ENCODE measurements around the gene MCMBP. TPM values are rescaled to one million over a fixed set of nuclear protein-coding genes. Genes with fewer than 3 reads are reported as not detected.
"Not testable (repeated sequence)": the region's sequence is repeated elsewhere in the genome, so short reads cannot be mapped to it uniquely, and the experiment has no call there.

MCMBP gene
- total and polyA plus RNA-seq, 4 donors: 25.8 to 53.0 (median 50.2) TPM

GRCh38 chr10:119892188-119893065 lies 19.8 kb upstream of the MCMBP start, which contains the start of gene SEC23IP:
TSS of gene SEC23IP (plus strand) at chr10:119892730. CDS start at chr10:119892783, 53 bp downstream.
- Histone ChIP-seq H3K36me3 (ENCODE audit: control insufficient read depth in 4 of 4, insufficient read depth in 4 of 4, low read length in 4 of 4) (peaks cover 0 to 4% (median 2%) of the 10 kb centered on the region in 4 donors), H3K4me3 (peak within 1 kb of the TSS; percentile 88), H3K9me3 (ENCODE audit: control insufficient read depth in 4 of 4, insufficient read depth in 3 of 4, low read length in 3 of 4) (no peaks in the 10 kb centered on the region), H3K27ac (ENCODE audit: low read depth in 1 of 2, low read length in 1 of 2) (peak within 1 kb of the TSS; percentile 75 to 89), H3K27me3 (ENCODE audit: control insufficient read depth in 3 of 3, insufficient read depth in 3 of 3, low read length in 2 of 3) (no peaks in the 10 kb centered on the region), H3K9ac (ENCODE audit: insufficient read depth in 1 of 2, low read length in 2 of 2) (peak within 1 kb of the TSS; percentile 76 to 90), H3K4me1 (ENCODE audit: control insufficient read depth in 5 of 5, insufficient read depth in 5 of 5, low read length in 5 of 5) (peaks cover 12 to 32% (median 28%) of the 10 kb centered on the region in 5 donors)
- peak; percentile 95 for ATAC-seq (ENCODE audit: insufficient read depth, low FRiP score)
- DNase-seq: peak; percentile 96 to 98 (median 97)
- WGBS, 2 donors: 0 to 1% methylated on average over 61 of the region's 61 CpGs
- no peak for TF ChIP-seq CTCF (IDR thresholded peaks at IDR 0.05; ENCODE audit: control extremely low read depth, extremely low read depth)

GRCh38 chr10:119891849-119892187 lies 19.2 kb upstream of the MCMBP start:
- not testable (repeated sequence) for DNase-seq; H3K4me3 ChIP-seq; H3K27me3 ChIP-seq (ENCODE audit: control insufficient read depth in 3 of 3, insufficient read depth in 3 of 3, low read length in 2 of 3); H3K36me3 ChIP-seq (ENCODE audit: control insufficient read depth in 4 of 4, insufficient read depth in 4 of 4, low read length in 4 of 4); ATAC-seq (ENCODE audit: insufficient read depth, low FRiP score); H3K9me3 ChIP-seq (ENCODE audit: control insufficient read depth in 4 of 4, insufficient read depth in 3 of 4, low read length in 3 of 4)
- H3K9ac ChIP-seq (ENCODE audit: insufficient read depth in 1 of 2, low read length in 2 of 2): peak overlapping the region in 1 of 2 donors; percentile 50
- peak overlapping the region in 1 of 2 donors; percentile 75 for H3K27ac ChIP-seq (ENCODE audit: low read depth in 1 of 2, low read length in 1 of 2)
- peaks cover 12 to 28% (median 24%) of the 10 kb centered on the region in 5 donors for H3K4me1 ChIP-seq (ENCODE audit: control insufficient read depth in 5 of 5, insufficient read depth in 5 of 5, low read length in 5 of 5)
- 53 to 54% methylated on average over 14 of the region's 14 CpGs for WGBS, 2 donors

GRCh38 chr10:119890307-119890706 lies 17.7 kb upstream of the MCMBP start:
- DNase-seq; ATAC-seq (ENCODE audit: insufficient read depth, low FRiP score); H3K27me3 ChIP-seq (ENCODE audit: control insufficient read depth in 3 of 3, insufficient read depth in 3 of 3, low read length in 2 of 3); H3K9me3 ChIP-seq (ENCODE audit: control insufficient read depth in 4 of 4, insufficient read depth in 3 of 4, low read length in 3 of 4); H3K4me3 ChIP-seq; H3K27ac ChIP-seq (ENCODE audit: low read depth in 1 of 2, low read length in 1 of 2); H3K9ac ChIP-seq (ENCODE audit: insufficient read depth in 1 of 2, low read length in 2 of 2); H3K36me3 ChIP-seq (ENCODE audit: control insufficient read depth in 4 of 4, insufficient read depth in 4 of 4, low read length in 4 of 4): not testable (repeated sequence)
- 73 to 85% methylated on average over 4 of the region's 4 CpGs for WGBS, 2 donors
- H3K4me1 ChIP-seq (ENCODE audit: control insufficient read depth in 5 of 5, insufficient read depth in 5 of 5, low read length in 5 of 5): peaks cover 6 to 15% (median 9%) of the 10 kb centered on the region in 5 donors

DNA sequence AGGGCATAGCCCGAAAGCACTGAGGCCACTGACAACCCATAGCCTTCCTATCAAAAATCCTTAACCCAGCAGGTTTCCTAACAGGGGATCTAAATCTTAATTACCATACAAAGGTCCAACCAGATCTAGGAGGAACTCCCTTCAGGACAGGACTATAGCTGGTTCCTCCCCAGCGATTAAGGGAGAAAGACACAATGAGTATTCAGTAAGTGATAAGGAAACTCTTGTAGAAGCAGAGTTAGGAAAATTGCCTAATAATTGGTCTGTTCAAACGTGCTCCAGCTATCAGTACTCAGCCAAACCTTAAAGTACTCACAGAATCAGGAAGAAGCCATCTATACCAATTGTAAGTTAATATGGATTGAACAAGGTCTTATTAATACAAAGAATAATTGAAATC lies 16.6 kb upstream of the MCMBP start:
- ATAC-seq (ENCODE audit: insufficient read depth, low FRiP score); H3K9ac ChIP-seq (ENCODE audit: insufficient read depth in 1 of 2, low read length in 2 of 2); H3K4me3 ChIP-seq; H3K27me3 ChIP-seq (ENCODE audit: control insufficient read depth in 3 of 3, insufficient read depth in 3 of 3, low read length in 2 of 3); H3K9me3 ChIP-seq (ENCODE audit: control insufficient read depth in 4 of 4, insufficient read depth in 3 of 4, low read length in 3 of 4); H3K27ac ChIP-seq (ENCODE audit: low read depth in 1 of 2, low read length in 1 of 2); DNase-seq; H3K36me3 ChIP-seq (ENCODE audit: control insufficient read depth in 4 of 4, insufficient read depth in 4 of 4, low read length in 4 of 4): not testable (repeated sequence)
- H3K4me1 ChIP-seq (ENCODE audit: control insufficient read depth in 5 of 5, insufficient read depth in 5 of 5, low read length in 5 of 5): peaks cover 3 to 10% (median 7%) of the 10 kb centered on the region in 5 donors
- WGBS, 2 donors: 37 to 51% methylated on average over 3 of the region's 3 CpGs

- H3K27me3 ChIP-seq (ENCODE audit: control insufficient read depth in 3 of 3, insufficient read depth in 3 of 3, low read length in 2 of 3); H3K4me3 ChIP-seq; H3K27ac ChIP-seq (ENCODE audit: low read depth in 1 of 2, low read length in 1 of 2); H3K36me3 ChIP-seq (ENCODE audit: control insufficient read depth in 4 of 4, insufficient read depth in 4 of 4, low read length in 4 of 4); H3K9ac ChIP-seq (ENCODE audit: insufficient read depth in 1 of 2, low read length in 2 of 2); H3K9me3 ChIP-seq (ENCODE audit: control insufficient read depth in 4 of 4, insufficient read depth in 3 of 4, low read length in 3 of 4); ATAC-seq (ENCODE audit: insufficient read depth, low FRiP score); H3K4me1 ChIP-seq (ENCODE audit: control insufficient read depth in 5 of 5, insufficient read depth in 5 of 5, low read length in 5 of 5); DNase-seq: not testable (repeated sequence)
- 41 to 53% methylated on average over 3 of the region's 3 CpGs for WGBS, 2 donors
Observed at GRCh38 chr10:119888715-119889114, 16.1 kb upstream of the MCMBP start.

- not testable (repeated sequence) for H3K4me1 ChIP-seq (ENCODE audit: control insufficient read depth in 5 of 5, insufficient read depth in 5 of 5, low read length in 5 of 5); H3K36me3 ChIP-seq (ENCODE audit: control insufficient read depth in 4 of 4, insufficient read depth in 4 of 4, low read length in 4 of 4); ATAC-seq (ENCODE audit: insufficient read depth, low FRiP score); H3K4me3 ChIP-seq; H3K9ac ChIP-seq (ENCODE audit: insufficient read depth in 1 of 2, low read length in 2 of 2); DNase-seq; H3K9me3 ChIP-seq (ENCODE audit: control insufficient read depth in 4 of 4, insufficient read depth in 3 of 4, low read length in 3 of 4); H3K27me3 ChIP-seq (ENCODE audit: control insufficient read depth in 3 of 3, insufficient read depth in 3 of 3, low read length in 2 of 3); H3K27ac ChIP-seq (ENCODE audit: low read depth in 1 of 2, low read length in 1 of 2)
- 76 to 81% methylated on average over 6 of the region's 6 CpGs for WGBS, 2 donors
Observed at GRCh38 chr10:119886070-119886469, 13.4 kb upstream of the MCMBP start.

DNA sequence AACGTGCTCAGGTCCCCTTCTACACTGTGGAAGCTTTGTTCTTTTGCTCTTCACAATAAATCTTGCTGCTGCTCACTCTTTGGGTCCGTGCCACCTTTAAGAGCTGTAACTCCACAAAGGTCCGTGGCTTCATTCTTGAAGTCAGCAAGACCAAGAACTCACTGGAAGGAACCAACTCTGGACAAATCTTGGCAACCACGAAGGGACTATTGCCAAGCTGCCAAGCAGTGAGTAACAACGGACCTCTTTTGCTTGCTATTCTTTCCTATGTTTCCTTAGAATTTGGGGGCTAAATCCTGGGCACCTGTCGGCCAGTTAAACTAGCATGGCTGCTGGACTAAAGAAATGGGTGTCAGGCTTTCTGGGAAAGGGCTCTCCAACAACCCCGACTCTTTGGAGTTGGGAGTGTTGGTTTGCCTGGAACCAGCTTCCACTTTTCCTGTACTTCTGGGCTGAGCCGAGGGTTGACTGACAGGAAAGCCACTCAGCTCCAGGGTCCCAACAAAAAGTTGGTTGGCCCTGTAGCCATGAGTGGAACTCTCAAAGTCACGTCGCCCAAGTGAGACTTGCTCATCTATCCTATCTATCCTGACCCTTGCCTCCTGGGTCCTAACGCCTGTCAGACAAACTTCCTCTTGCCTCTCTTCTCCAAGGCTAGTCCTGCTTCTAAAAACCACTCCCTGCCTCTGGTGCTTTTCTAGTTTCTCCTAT lies 11.4 kb upstream of the MCMBP start:
- H3K27ac ChIP-seq (ENCODE audit: low read depth in 1 of 2, low read length in 1 of 2); DNase-seq; H3K36me3 ChIP-seq (ENCODE audit: control insufficient read depth in 4 of 4, insufficient read depth in 4 of 4, low read length in 4 of 4); H3K9me3 ChIP-seq (ENCODE audit: control insufficient read depth in 4 of 4, insufficient read depth in 3 of 4, low read length in 3 of 4); H3K27me3 ChIP-seq (ENCODE audit: control insufficient read depth in 3 of 3, insufficient read depth in 3 of 3, low read length in 2 of 3); ATAC-seq (ENCODE audit: insufficient read depth, low FRiP score); H3K4me3 ChIP-seq; H3K9ac ChIP-seq (ENCODE audit: insufficient read depth in 1 of 2, low read length in 2 of 2); H3K4me1 ChIP-seq (ENCODE audit: control insufficient read depth in 5 of 5, insufficient read depth in 5 of 5, low read length in 5 of 5): not testable (repeated sequence)
- WGBS, 2 donors: 76 to 82% methylated on average over 11 of the region's 11 CpGs

All from lung (tissue), 12 donors.